Smooth muscle cell (in vitro differentiated cells): ENCODE results near the gene ZC3H4. TPM values are rescaled to one million over a fixed set of nuclear protein-coding genes. Genes with fewer than 3 reads are reported as not detected.
A peak's percentile ranks its signal among the peaks of the same experiment; 100 is the strongest.

ENCODE experiments used
- DNase-seq: peaks from one replicate; lab custom pipeline; 2025; ENCODE audit not compliant: unreplicated experiment; lab: John Stamatoyannopoulos, UW
- H2AFZ ChIP-seq: fragments of 200-600 bp; sonication (generic); 2 replicates; pipeline ENCODE4 v1.6.0; 2016; ENCODE audit warnings: antibody characterized with exemption, low read depth, mild to moderate bottlenecking
- H3F3A ChIP-seq: fragments of 200-600 bp; sonication (generic); 2 replicates; pipeline ENCODE4 v1.6.0; 2017; ENCODE audit warnings: antibody characterized with exemption, low read depth
- H3K27ac ChIP-seq: fragments of 200-600 bp; sonication (generic); 2 replicates; pipeline ENCODE4 v1.5.1; 2016; ENCODE audit warnings: low read depth, mild to moderate bottlenecking
- H3K27me3 ChIP-seq: fragments of 200-600 bp; sonication (generic); 2 replicates; pipeline ENCODE4 v1.6.1; 2016; ENCODE audit warnings: low read depth, mild to moderate bottlenecking
- H3K36me3 ChIP-seq: fragments of 200-600 bp; sonication (generic); 2 replicates; pipeline ENCODE4 v1.5.1; 2016; ENCODE audit warnings: low read depth
- H3K4me1 ChIP-seq: fragments of 200-600 bp; sonication (generic); 2 replicates; pipeline ENCODE4 v1.5.1; 2016; ENCODE audit warnings: low read depth
- H3K4me2 ChIP-seq: fragments of 200-600 bp; sonication (generic); 2 replicates; pipeline ENCODE4 v1.6.0; 2016; ENCODE audit warnings: mild to moderate bottlenecking
- H3K4me3 ChIP-seq: fragments of 200-600 bp; sonication (generic); 2 replicates; pipeline ENCODE4 v1.5.1; 2016; ENCODE audit warnings: mild to moderate bottlenecking
- H3K79me2 ChIP-seq: fragments of 200-600 bp; sonication (generic); 2 replicates; pipeline ENCODE4 v1.6.0; 2016; ENCODE audit warnings: low read depth, mild to moderate bottlenecking
- H3K9ac ChIP-seq: fragments of 200-600 bp; sonication (generic); 2 replicates; pipeline ENCODE4 v1.6.0; 2016; ENCODE audit warnings: low read depth
- H3K9me3 ChIP-seq: fragments of 200-600 bp; sonication (generic); replicated peaks from 2 replicates; pipeline ENCODE4 v1.5.1; 2016; ENCODE audit warnings: low read depth
- H4K20me1 ChIP-seq: fragments of 200-600 bp; sonication (generic); 2 replicates; pipeline ENCODE4 v1.6.0; 2016; ENCODE audit warnings: low read depth
- CTCF ChIP-seq: fragments of 200-600 bp; sonication (generic); IDR thresholded peaks from 2 replicates; pipeline ENCODE4 v1.5.1; 2017; ENCODE audit warnings: borderline replicate concordance, mild to moderate bottlenecking, antibody characterized with exemption; ENCODE audit not compliant: insufficient read depth, poor library complexity, severe bottlenecking
- WGBS: methylation state at CpG from one replicate; pipeline ENCODE4 v1.1.7; 2016; ENCODE audit warnings: low lambda C conversion rate; 5-methylcytosine and 5-hydroxymethylcytosine counted together
- polyA plus RNA-seq: library from polyadenylated mRNA; unstranded; fragments of >200 nt; fragmentation: Nextera tagmentation; extraction: Ambion mirVana; gene quantifications from 2 replicates; pipeline ENCODE4 v1.2.1, GENCODE V29; 2016
- total RNA-seq: library from RNA; depleted of rRNA; stranded (reverse); fragments of >200 nt; gene quantifications from 2 replicates; pipeline ENCODE4 v1.2.3, GENCODE V29; 2014

Gene ZC3H4
- total and polyA plus RNA-seq, 2 experiments from 2014 or later, result 1.9 to 9.3 TPM

GRCh38 chr19:47155148-47155547 lies 41.6 kb upstream of the ZC3H4 start:
- peaks cover 7% of the 10 kb centered on the region for H3K36me3 ChIP-seq

GRCh38 chr19:47153266-47153665 lies 39.7 kb upstream of the ZC3H4 start:
- H3K4me3 ChIP-seq, result no peak overlapping the region
- peaks cover 34% of the 10 kb centered on the region for H4K20me1 ChIP-seq
- no peak for DNase-seq
- H3K27me3 ChIP-seq, result no peaks in the 10 kb centered on the region
- no peak overlapping the region for H2AFZ ChIP-seq
- peaks cover 18% of the 10 kb centered on the region for H3K4me1 ChIP-seq
- WGBS, result 76% methylated on average over 2 of the region's 2 CpGs
- peaks cover 19% of the 10 kb centered on the region for H3K79me2 ChIP-seq
- TF ChIP-seq CTCF, result no peak
- H3K9ac ChIP-seq, result no peak overlapping the region
- no peaks in the 10 kb centered on the region for H3K9me3 ChIP-seq
- H3K36me3 ChIP-seq, result peaks cover 7% of the 10 kb centered on the region
- H3F3A ChIP-seq, result peaks cover 10% of the 10 kb centered on the region
- H3K4me2 ChIP-seq, result no peak overlapping the region
- peak overlapping the region; percentile 51 for H3K27ac ChIP-seq

More at GRCh38 chr19:47155148-47155547, 41.6 kb upstream of the ZC3H4 start:
- H3K27me3 ChIP-seq, result no peaks in the 10 kb centered on the region
- H3K27ac ChIP-seq, result no peak overlapping the region
- H2AFZ ChIP-seq, result no peak overlapping the region
- peaks cover 17% of the 10 kb centered on the region for H3K79me2 ChIP-seq
- 95% methylated on average over 7 of the region's 7 CpGs for WGBS
- H3K4me1 ChIP-seq, result peaks cover 19% of the 10 kb centered on the region
- DNase-seq, result no peak
- H3K4me3 ChIP-seq, result no peak overlapping the region
- H3K9ac ChIP-seq, result no peak overlapping the region
- TF ChIP-seq CTCF, result no peak
- H4K20me1 ChIP-seq, result peaks cover 26% of the 10 kb centered on the region
- H3K9me3 ChIP-seq, result no peaks in the 10 kb centered on the region
- peaks cover 12% of the 10 kb centered on the region for H3F3A ChIP-seq
- H3K4me2 ChIP-seq, result no peak overlapping the region

GRCh38 chr19:47152632-47153031 lies 39.1 kb upstream of the ZC3H4 start:
- peaks cover 12% of the 10 kb centered on the region for H3K4me1 ChIP-seq
- H2AFZ ChIP-seq, result no peak overlapping the region
- H4K20me1 ChIP-seq, result peaks cover 29% of the 10 kb centered on the region
- 78% methylated on average over 2 of the region's 2 CpGs for WGBS
- no peaks in the 10 kb centered on the region for H3K27me3 ChIP-seq
- no peak for TF ChIP-seq CTCF
- H3K9me3 ChIP-seq, result no peaks in the 10 kb centered on the region
- H3K4me3 ChIP-seq, result no peak overlapping the region
- peak overlapping the region; percentile 25 for H3K4me2 ChIP-seq
- peaks cover 7% of the 10 kb centered on the region for H3K36me3 ChIP-seq
- peaks cover 19% of the 10 kb centered on the region for H3K79me2 ChIP-seq
- H3F3A ChIP-seq, result peaks cover 4% of the 10 kb centered on the region
- no peak overlapping the region for H3K9ac ChIP-seq
- DNase-seq, result no peak
- H3K27ac ChIP-seq, result peak overlapping the region; percentile 70

GRCh38 chr19:47152205-47152604 lies 38.6 kb upstream of the ZC3H4 start:
- H2AFZ ChIP-seq, result no peak overlapping the region
- peaks cover 7% of the 10 kb centered on the region for H3K36me3 ChIP-seq
- H3K4me2 ChIP-seq, result peak overlapping the region; percentile 25
- no peak overlapping the region for H3K4me3 ChIP-seq
- H4K20me1 ChIP-seq, result peaks cover 24% of the 10 kb centered on the region
- 77% methylated on average over 1 of the region's 1 CpG for WGBS
- TF ChIP-seq CTCF, result no peak
- H3K27ac ChIP-seq, result peak overlapping the region; percentile 70
- DNase-seq, result no peak
- peaks cover 8% of the 10 kb centered on the region for H3K4me1 ChIP-seq
- H3K79me2 ChIP-seq, result peaks cover 21% of the 10 kb centered on the region
- no peaks in the 10 kb centered on the region for H3K27me3 ChIP-seq
- peaks cover 4% of the 10 kb centered on the region for H3F3A ChIP-seq
- no peak overlapping the region for H3K9ac ChIP-seq
- H3K9me3 ChIP-seq, result no peaks in the 10 kb centered on the region
